ENCODE results near the gene TEX22. TPM values are rescaled to one million over a fixed set of nuclear protein-coding genes. Genes with fewer than 3 reads are reported as not detected.

The TEX22 gene
- total RNA-seq, 3 donors from 2014 or later = 0.84 to 2.0 (median 0.95) TPM

GRCh38 chr14:105458571-105458970 is 60.2 kb downstream of the TEX22 start:
- DNase-seq (no peak), ATAC-seq (no peak)
- H3K36me3 ChIP-seq (ENCODE audit: low read depth) = no peaks in the 10 kb centered on the region
- H3K4me1 ChIP-seq (ENCODE audit: low read depth) = no peaks in the 10 kb centered on the region
- no peaks in the 10 kb centered on the region for H3K9me3 ChIP-seq
- intact Hi-C loops (cut with DNase I, micrococcal nuclease) = no loop called here
- no peak overlapping the region for H3K4me3 ChIP-seq
- TF ChIP-seq CTCF (IDR thresholded peaks at IDR 0.05) = no peak

DNA sequence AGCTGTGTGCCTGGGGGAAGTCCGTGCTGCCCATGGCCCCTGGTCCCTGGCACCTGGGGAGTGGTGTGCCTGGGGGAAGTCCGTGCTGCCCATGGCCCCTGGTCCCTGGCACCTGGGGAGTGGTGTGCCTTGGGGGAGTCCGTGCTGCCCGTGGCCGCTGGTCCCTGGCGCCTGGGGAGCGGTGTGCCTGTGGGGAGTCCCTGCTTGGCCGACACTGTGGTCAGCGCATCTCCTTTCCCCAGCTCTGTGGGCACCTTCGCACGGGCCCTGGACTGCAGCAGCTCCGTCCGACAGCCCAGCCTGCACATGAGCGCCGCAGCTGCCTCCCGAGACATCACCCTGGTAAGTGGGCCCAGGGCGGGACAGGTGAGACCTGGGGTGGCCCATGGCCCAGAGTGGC is 61.8 kb downstream of the TEX22 start:
- no peak overlapping the region for H3K4me3 ChIP-seq
- DNase-seq = no peak
- no peaks in the 10 kb centered on the region for H3K36me3 ChIP-seq (ENCODE audit: low read depth)
- TF ChIP-seq CTCF (IDR thresholded peaks at IDR 0.05) = no peak
- ATAC-seq = no peak
- no peaks in the 10 kb centered on the region for H3K9me3 ChIP-seq
- H3K4me1 ChIP-seq (ENCODE audit: low read depth) = no peaks in the 10 kb centered on the region
- intact Hi-C loops (cut with DNase I, micrococcal nuclease) = no loop called here

GRCh38 chr14:105460616-105461015 is 62.3 kb downstream of the TEX22 start:
- Histone ChIP-seq H3K4me1 (ENCODE audit: low read depth) (no peaks in the 10 kb centered on the region), H3K36me3 (ENCODE audit: low read depth) (no peaks in the 10 kb centered on the region), H3K9me3 (no peaks in the 10 kb centered on the region), H3K4me3 (no peak overlapping the region)
- intact Hi-C loops (cut with DNase I, micrococcal nuclease) = no loop called here
- DNase-seq (no peak), ATAC-seq (no peak)
- TF ChIP-seq CTCF (IDR thresholded peaks at IDR 0.05) = no peak

- Histone ChIP-seq H3K4me1 (ENCODE audit: low read depth) (no peaks in the 10 kb centered on the region), H3K36me3 (ENCODE audit: low read depth) (no peaks in the 10 kb centered on the region), H3K9me3 (no peaks in the 10 kb centered on the region), H3K4me3 (no peak overlapping the region)
- intact Hi-C loops (cut with DNase I, micrococcal nuclease) = no loop called here
- DNase-seq (no peak), ATAC-seq (no peak)
- TF ChIP-seq CTCF (IDR thresholded peaks at IDR 0.05) = no peak
Observed at GRCh38 chr14:105461903-105462302, 63.6 kb downstream of the TEX22 start.

Other genes starting within 250 kb of the TEX22 start
- gene JAG2, start 229.8 kb upstream of the TEX22 start, total RNA-seq = 1 to 10 TPM; 5.6 to 8.2 (median 5.7) TPM
- gene NUDT14, start 217.2 kb upstream of the TEX22 start, total RNA-seq = 10 to 100 TPM; 26.9 to 46.7 (median 37.9) TPM
- gene BTBD6, start 150.0 kb upstream of the TEX22 start, total RNA-seq = 10 to 100 TPM; 45.7 to 55.8 (median 46.7) TPM
- gene BRF1, start 97.5 kb upstream of the TEX22 start, total RNA-seq = 10 to 100 TPM; 27.4 to 40.1 (median 34.2) TPM
- 10 to 100 TPM; 71.7 to 84.3 (median 78.9) TPM for gene PACS2, start 83.8 kb upstream of the TEX22 start, total RNA-seq
- 100 to 1,000 TPM in 1 of 3 donors, 10 to 100 TPM in 2; 76.4 to 105 (median 79.7) TPM for gene MTA1, start 21.3 kb downstream of the TEX22 start, total RNA-seq
- 10 to 100 TPM; 10.0 to 41.6 (median 23.5) TPM for gene CRIP2, start 76.3 kb downstream of the TEX22 start, total RNA-seq
- gene CRIP1, start 88.3 kb downstream of the TEX22 start, total RNA-seq = 100 to 1,000 TPM in 2 of 3 donors, 10 to 100 TPM in 1; 41.3 to 144 (median 142) TPM
- gene TEDC1, start 92.7 kb downstream of the TEX22 start, total RNA-seq = 10 to 100 TPM; 11.8 to 23.9 (median 21.8) TPM
- 1 to 10 TPM in 2 of 3 donors, under 1 TPM in 1; 0.38 to 4.0 (median 1.0) TPM for gene TMEM121, start 128.0 kb downstream of the TEX22 start, total RNA-seq

Measured in mucosa of descending colon (tissue), 3 donors.